G401 (cell line): ENCODE data around the gene PRR5L. TPM values are rescaled to one million over a fixed set of nuclear protein-coding genes. Genes with fewer than 3 reads are reported as not detected.

Source experiments
- DNase-seq: peaks from one replicate; pipeline ENCODE4 v3.0.0-alpha.2; 2015; ENCODE audit warnings: low spot score
- in situ Hi-C: cut with HindIII; loops from 2 replicates; pipeline ENCODE4 v1.10.0; 2016; ENCODE audit warnings: low sequenced_read_pairs, mixed read lengths
- total RNA-seq: library from RNA; depleted of rRNA; stranded (reverse); fragments of >200 nt; shearing (Covaris generic); gene quantifications from 2 replicates; pipeline ENCODE4 v1.2.3, GENCODE V29; 2014

Gene PRR5L
- total RNA-seq, 1 experiment from 2014 or later: not detected

- in situ Hi-C loops: no loop called here
- DNase-seq: peak; percentile 3
Measured at GRCh38 chr11:36447947-36448346, 151.9 kb downstream of the PRR5L start.

- in situ Hi-C loops: no loop called here
- DNase-seq: no peak
Measured at GRCh38 chr11:36449561-36450096, 153.5 kb downstream of the PRR5L start.

GRCh38 chr11:36450110-36450572 lies 154.1 kb downstream of the PRR5L start:
- DNase-seq: no peak
- in situ Hi-C loops: no loop called here

GRCh38 chr11:36451045-36451444 lies 155.0 kb downstream of the PRR5L start:
- in situ Hi-C loops: no loop called here
- no peak for DNase-seq

- no peak for DNase-seq
- in situ Hi-C loops: no loop called here
Measured at GRCh38 chr11:36451681-36452080, 155.6 kb downstream of the PRR5L start.

GRCh38 chr11:36452236-36452940 lies 156.3 kb downstream of the PRR5L start:
- in situ Hi-C loops: no loop called here
- DNase-seq: no peak

- in situ Hi-C loops: no loop called here
- DNase-seq: no peak
Measured at GRCh38 chr11:36452961-36453360, 156.9 kb downstream of the PRR5L start.

- in situ Hi-C loops: no loop called here
- DNase-seq: no peak
Measured at GRCh38 chr11:36453678-36454077, 157.6 kb downstream of the PRR5L start.

- in situ Hi-C loops: no loop called here
- no peak for DNase-seq
Measured at GRCh38 chr11:36454551-36454940, 158.5 kb downstream of the PRR5L start.

GRCh38 chr11:36454941-36455631 lies 159.0 kb downstream of the PRR5L start:
- in situ Hi-C loops: no loop called here
- DNase-seq: no peak

GRCh38 chr11:36455658-36456111 lies 159.6 kb downstream of the PRR5L start:
- DNase-seq: peak; percentile 6
- in situ Hi-C loops: no loop called here

- no peak for DNase-seq
- in situ Hi-C loops: no loop called here
Measured at GRCh38 chr11:36456156-36456555, 160.1 kb downstream of the PRR5L start.

- DNase-seq: no peak
- in situ Hi-C loops: no loop called here
Measured at GRCh38 chr11:36458129-36458915, 162.2 kb downstream of the PRR5L start.

GRCh38 chr11:36459046-36459445 lies 163.0 kb downstream of the PRR5L start:
- in situ Hi-C loops: no loop called here
- no peak for DNase-seq

GRCh38 chr11:36460220-36460619 lies 164.1 kb downstream of the PRR5L start:
- in situ Hi-C loops: no loop called here

GRCh38 chr11:36462321-36462720 lies 166.2 kb downstream of the PRR5L start:
- in situ Hi-C loops: no loop called here
- DNase-seq: no peak

More at GRCh38 chr11:36460220-36460619, 164.1 kb downstream of the PRR5L start:
- DNase-seq: no peak

GRCh38 chr11:36463781-36464180 lies 167.7 kb downstream of the PRR5L start:
- DNase-seq: no peak
- in situ Hi-C loops: no loop called here

- in situ Hi-C loops: no loop called here
- no peak for DNase-seq
Measured at GRCh38 chr11:36464720-36465119, 168.6 kb downstream of the PRR5L start.

- in situ Hi-C loops: no loop called here
- DNase-seq: no peak
Measured at GRCh38 chr11:36465449-36466163, 169.5 kb downstream of the PRR5L start.
